A549 (cell line): ENCODE results near the gene OR10AD1. TPM values are rescaled to one million over a fixed set of nuclear protein-coding genes. Genes with fewer than 3 reads are reported as not detected.

ENCODE experiments used
- ATAC-seq, 2 experiments: fragments of 200-7000 bp in 1 of 2; fragments of >200 bp in 1 of 2; cut with Nextera tagmentation in 1 of 2; cut with Tn5 transposase in 1 of 2; 3 replicates each; pipeline versions ENCODE4 v1.8.0 to v1.9.1; 2018 to 2020; ENCODE audit warnings: mild to moderate bottlenecking in 1 of 2, moderate library complexity in 1 of 2
- CTCF ChIA-PET: fragments of 300-600 bp; sonication (Branson Sonifier 250); formaldehyde crosslinking; extraction: SDS; loops from one replicate; lab custom pipeline; 2021; ENCODE audit warnings: antibody characterized with exemption, inconsistent platforms; lab: Yijun Ruan, JAX
- POLR2A ChIA-PET: fragments of 350-600 bp; formaldehyde crosslinking; extraction: SDS; loops from one replicate; lab custom pipeline; 2021; ENCODE audit warnings: antibody characterized with exemption, inconsistent platforms; lab: Yijun Ruan, JAX
- DNase-seq, 2 experiments: peaks; one replicate each; pipeline versions ENCODE4 v3.0.0 to v3.0.0-alpha.2; 2011 to 2016; ENCODE audit warnings: low read depth in 1 of 2, low spot score in 1 of 2
- FAIRE-seq: peaks from 2 replicates; lab custom pipeline; 2011; peaks lifted over from hg19 to GRCh38; lab: Jason Lieb, UNC
- H3K27ac ChIP-seq, 2 experiments: fragments of >200 bp; sonication (Bioruptor Twin); formaldehyde crosslinking; 3 replicates each; pipeline ENCODE4 v1.5.1; 2016 to 2017
- H3K4me1 ChIP-seq: fragments of >200 bp; sonication (Bioruptor Twin); formaldehyde crosslinking; 3 replicates; pipeline ENCODE4 v1.6.1; 2016
- H3K4me2 ChIP-seq: fragments of >200 bp; sonication (Bioruptor Twin); formaldehyde crosslinking; 3 replicates; pipeline ENCODE4 v1.6.1; 2016
- H3K4me3 ChIP-seq: fragments of >200 bp; sonication (Bioruptor Twin); formaldehyde crosslinking; 3 replicates; pipeline ENCODE4 v1.5.1; 2016
- H3K9me3 ChIP-seq: fragments of >200 bp; sonication (Bioruptor Twin); formaldehyde crosslinking; 3 replicates; pipeline ENCODE4 v1.6.1; 2016
- ATOH8 ChIP-seq: fragments of 250-450 bp; sonication (Bioruptor Pico); IDR thresholded peaks from 2 replicates; pipeline ENCODE4 v1.5.0; 2020; ENCODE audit warnings: low read depth, mild to moderate bottlenecking, moderate library complexity
- ESRRA ChIP-seq: fragments of 150-350 bp; IDR thresholded peaks from 2 replicates; pipeline ENCODE4 v1.6.1; 2014; ENCODE audit warnings: mild to moderate bottlenecking, low read length, borderline replicate concordance
- FOSB ChIP-seq: fragments of 250-450 bp; sonication (Bioruptor Pico); IDR thresholded peaks from 2 replicates; pipeline ENCODE4 v1.5.0; 2020; ENCODE audit warnings: mild to moderate bottlenecking, moderate library complexity
- FOSL2 ChIP-seq, 2 experiments: fragments of 450-650 bp in 1 of 2; fragments of >200 bp in 1 of 2; sonication (Bioruptor Twin) in 1 of 2; formaldehyde crosslinking; IDR thresholded peaks; 2 replicates each; pipeline versions ENCODE4 v1.5.0 to v1.6.1; 2016 to 2020; ENCODE audit warnings: mild to moderate bottlenecking in 1 of 2, moderate library complexity in 1 of 2
- HOXA7 ChIP-seq: fragments of 250-450 bp; sonication (Bioruptor Pico); IDR thresholded peaks from 2 replicates; pipeline ENCODE4 v1.5.0; 2020; ENCODE audit warnings: mild to moderate bottlenecking, moderate library complexity
- HOXB5 ChIP-seq: fragments of 250-450 bp; sonication (Bioruptor Pico); IDR thresholded peaks from 2 replicates; pipeline ENCODE4 v1.5.0; 2020; ENCODE audit warnings: mild to moderate bottlenecking, moderate library complexity
- JUN ChIP-seq, 2 experiments: fragments of >200 bp; sonication (Bioruptor Twin); formaldehyde crosslinking; IDR thresholded peaks; 2 replicates in 1 of 2; 3 replicates in 1 of 2; pipeline ENCODE4 v1.6.1; 2016 to 2017
- KDM1A ChIP-seq: fragments of 200-600 bp; sonication (generic); IDR thresholded peaks from 2 replicates; pipeline ENCODE4 v1.6.1; 2016; ENCODE audit warnings: low read depth, mild to moderate bottlenecking
- MAFK ChIP-seq: fragments of 450-650 bp; IDR thresholded peaks from 2 replicates; pipeline ENCODE4 v1.6.1; 2014; ENCODE audit not compliant: partially characterized antibody
- MAZ ChIP-seq: fragments of 150-350 bp; IDR thresholded peaks from 2 replicates; pipeline ENCODE4 v1.6.1; 2014; ENCODE audit warnings: antibody characterized with exemption, low read depth, low read length, borderline replicate concordance
- NPAS2 ChIP-seq: fragments of 250-450 bp; sonication (Bioruptor Pico); IDR thresholded peaks from 2 replicates; pipeline ENCODE4 v1.8.0; 2022; ENCODE audit warnings: mild to moderate bottlenecking, moderate library complexity, borderline replicate concordance
- POLR2A ChIP-seq: IDR thresholded peaks from 2 replicates; pipeline ENCODE4 v1.6.1; 2012; ENCODE audit warnings: mild to moderate bottlenecking, low read length
- POLR2AphosphoS2 ChIP-seq: conservative IDR thresholded peaks from 2 replicates; pipeline ENCODE4 v1.6.1; 2012; ENCODE audit warnings: low read length, improper control_type of control experiment, inconsistent platforms
- RAD21 ChIP-seq, 2 experiments: fragments of >200 bp in 1 of 2; sonication (Bioruptor Twin) in 1 of 2; formaldehyde crosslinking in 1 of 2; IDR thresholded peaks in 1 of 2; conservative IDR thresholded peaks in 1 of 2; 2 replicates in 1 of 2; 3 replicates in 1 of 2; pipeline ENCODE4 v1.6.1; 2012 to 2018; ENCODE audit warnings: inconsistent platforms in 1 of 2
- RARB ChIP-seq: fragments of 250-450 bp; sonication (Bioruptor Pico); IDR thresholded peaks from 2 replicates; pipeline ENCODE4 v1.8.0; 2021; ENCODE audit warnings: mild to moderate bottlenecking, moderate library complexity
- RFX5 ChIP-seq: fragments of 450-650 bp; IDR thresholded peaks from 2 replicates; pipeline ENCODE4 v1.7.1; 2014; ENCODE audit warnings: antibody characterized with exemption, mild to moderate bottlenecking, moderate library complexity
- RNF2 ChIP-seq: fragments of 200-600 bp; sonication (generic); IDR thresholded peaks from 2 replicates; pipeline ENCODE4 v1.6.1; 2016; ENCODE audit warnings: low read depth, mild to moderate bottlenecking, antibody characterized with exemption, moderate library complexity, borderline replicate concordance
- SMC3 ChIP-seq: fragments of >200 bp; sonication (Bioruptor Twin); formaldehyde crosslinking; IDR thresholded peaks from 3 replicates; pipeline ENCODE4 v1.6.1; 2018; ENCODE audit warnings: inconsistent platforms
- TP53 ChIP-seq: fragments of 250-450 bp; sonication (Bioruptor Pico); IDR thresholded peaks from 2 replicates; pipeline ENCODE4 v1.5.0; 2021; ENCODE audit warnings: mild to moderate bottlenecking, moderate library complexity
- USF2 ChIP-seq: fragments of 450-650 bp; IDR thresholded peaks from 2 replicates; pipeline ENCODE4 v1.6.1; 2014; ENCODE audit warnings: antibody characterized with exemption
- ZSCAN20 ChIP-seq: fragments of 250-450 bp; sonication (Bioruptor Pico); IDR thresholded peaks from 2 replicates; pipeline ENCODE4 v1.8.0; 2022; ENCODE audit warnings: mild to moderate bottlenecking, moderate library complexity
- WGBS: methylation state at CpG from one replicate; pipeline ENCODE4 v1.1.6; 2017; ENCODE audit errors: missing lambda C conversion rate; 5-methylcytosine and 5-hydroxymethylcytosine counted together
- polyA plus RNA-seq, 4 experiments: library from polyadenylated mRNA; depleted of rRNA in 3 of 4; stranded (reverse); fragments of >200 nt; fragmentation: RNase III in 1 of 4; extraction: RNeasy Plus Mini Kit Qiagen cat#74134 plus additional on column Dnase treatment in 1 of 4; gene quantifications; 2 replicates in 3 of 4; 3 replicates in 1 of 4; pipeline ENCODE4 v1.2.3, GENCODE V29; 2011 to 2017
- TF ChIP-seq, protein P1 (sequence below): fragments of 150-350 bp; IDR thresholded peaks from 2 replicates; pipeline ENCODE4 v1.6.1; 2014; ENCODE audit warnings: low read depth, mild to moderate bottlenecking, low read length
- TF ChIP-seq, protein P2 (sequence below): IDR thresholded peaks from 2 replicates; pipeline ENCODE4 v1.6.1; 2012
- TF ChIP-seq, protein P3 (sequence below): IDR thresholded peaks from 2 replicates; pipeline ENCODE4 v1.6.1; 2012; ENCODE audit warnings: low read depth, borderline replicate concordance

The OR10AD1 gene
- polyA plus RNA-seq, 2 of the 4 experiments (the other 2 are of a cell fraction), result not detected

DNA sequence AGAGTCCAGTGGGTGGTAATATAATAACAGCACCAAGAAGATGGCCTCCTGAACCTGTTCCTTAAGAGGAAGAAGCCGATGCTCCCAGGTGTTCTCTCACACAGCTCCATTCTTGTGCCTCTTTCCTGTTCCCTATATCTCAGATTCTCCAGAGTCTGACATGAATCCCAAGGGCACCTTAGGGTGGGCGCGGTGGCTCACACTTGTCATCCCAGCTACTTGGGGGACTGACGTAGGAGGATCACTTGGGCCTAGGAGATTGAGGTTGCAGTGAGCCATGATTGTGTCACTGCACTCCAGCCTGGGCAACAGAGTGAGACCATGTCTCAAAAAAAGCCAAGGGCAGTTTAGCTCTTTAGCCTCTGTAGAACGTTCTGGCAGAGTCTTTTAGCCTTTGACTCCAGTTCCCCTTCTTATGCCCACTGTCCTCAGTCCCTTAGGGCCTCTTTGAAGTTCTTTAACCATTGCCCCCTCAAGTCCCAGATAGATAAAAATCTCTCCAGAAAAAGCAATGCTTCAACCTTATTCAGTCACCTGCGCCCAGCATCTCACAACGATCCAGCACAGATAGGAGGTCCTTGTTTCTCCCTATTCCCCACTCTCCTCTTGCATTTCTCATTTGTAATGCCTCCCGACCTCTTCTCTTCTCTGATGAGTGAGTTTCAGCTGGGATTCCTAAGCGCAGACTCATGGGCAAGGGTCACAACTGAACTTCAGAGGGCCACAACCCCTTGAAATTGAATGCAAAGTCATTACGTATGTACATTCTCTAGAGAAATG is 15.0 kb downstream of the OR10AD1 start:
- no peak overlapping the region for H3K4me3 ChIP-seq
- CTCF ChIA-PET, result interaction anchor here (0.5 to 5.7 kb wide), 8 partner anchors 9 to 430 kb away, joined by 3 to 63 read pairs (median 4); partner anchors contain the start of gene ASB8
- H3K27ac ChIP-seq, result no peak overlapping the region
- H3K4me2 ChIP-seq, result no peak overlapping the region
- POLR2A ChIA-PET, result interaction anchor here (0.5 kb wide), 1 partner anchor 18 kb away, joined by 4 read pairs; no protein-coding TSS in a partner anchor
- DNase-seq (no peak), ATAC-seq (no peak), FAIRE-seq (peak; percentile 13)
- H3K4me1 ChIP-seq, result peaks cover 4% of the 10 kb centered on the region; the same call in 1 of the 3 replicates
- H3K9me3 ChIP-seq, result no peaks in the 10 kb centered on the region
- no peak for TF ChIP-seq ATOH8
- TF ChIP-seq, protein P1, sequence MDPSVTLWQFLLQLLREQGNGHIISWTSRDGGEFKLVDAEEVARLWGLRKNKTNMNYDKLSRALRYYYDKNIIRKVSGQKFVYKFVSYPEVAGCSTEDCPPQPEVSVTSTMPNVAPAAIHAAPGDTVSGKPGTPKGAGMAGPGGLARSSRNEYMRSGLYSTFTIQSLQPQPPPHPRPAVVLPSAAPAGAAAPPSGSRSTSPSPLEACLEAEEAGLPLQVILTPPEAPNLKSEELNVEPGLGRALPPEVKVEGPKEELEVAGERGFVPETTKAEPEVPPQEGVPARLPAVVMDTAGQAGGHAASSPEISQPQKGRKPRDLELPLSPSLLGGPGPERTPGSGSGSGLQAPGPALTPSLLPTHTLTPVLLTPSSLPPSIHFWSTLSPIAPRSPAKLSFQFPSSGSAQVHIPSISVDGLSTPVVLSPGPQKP, result no peak
- TF ChIP-seq ZSCAN20 (CRISPR knock-in tag), result no peak
- TF ChIP-seq HOXB5, result no peak
- TF ChIP-seq ESRRA, result no peak
- TF ChIP-seq MAFK, result no peak
- no peak for TF ChIP-seq RAD21 (conservative IDR thresholded peaks at IDR 0.05 in 1 of 2, IDR thresholded peaks at IDR 0.05 in 1 of 2)
- TF ChIP-seq SMC3, result no peak
- TF ChIP-seq FOSB (CRISPR knock-in tag), result no peak
- TF ChIP-seq NPAS2 (CRISPR knock-in tag), result no peak
- TF ChIP-seq TP53, result no peak
- no peak for TF ChIP-seq POLR2A
- WGBS, result 64% methylated on average over 10 of the region's 10 CpGs

DNA sequence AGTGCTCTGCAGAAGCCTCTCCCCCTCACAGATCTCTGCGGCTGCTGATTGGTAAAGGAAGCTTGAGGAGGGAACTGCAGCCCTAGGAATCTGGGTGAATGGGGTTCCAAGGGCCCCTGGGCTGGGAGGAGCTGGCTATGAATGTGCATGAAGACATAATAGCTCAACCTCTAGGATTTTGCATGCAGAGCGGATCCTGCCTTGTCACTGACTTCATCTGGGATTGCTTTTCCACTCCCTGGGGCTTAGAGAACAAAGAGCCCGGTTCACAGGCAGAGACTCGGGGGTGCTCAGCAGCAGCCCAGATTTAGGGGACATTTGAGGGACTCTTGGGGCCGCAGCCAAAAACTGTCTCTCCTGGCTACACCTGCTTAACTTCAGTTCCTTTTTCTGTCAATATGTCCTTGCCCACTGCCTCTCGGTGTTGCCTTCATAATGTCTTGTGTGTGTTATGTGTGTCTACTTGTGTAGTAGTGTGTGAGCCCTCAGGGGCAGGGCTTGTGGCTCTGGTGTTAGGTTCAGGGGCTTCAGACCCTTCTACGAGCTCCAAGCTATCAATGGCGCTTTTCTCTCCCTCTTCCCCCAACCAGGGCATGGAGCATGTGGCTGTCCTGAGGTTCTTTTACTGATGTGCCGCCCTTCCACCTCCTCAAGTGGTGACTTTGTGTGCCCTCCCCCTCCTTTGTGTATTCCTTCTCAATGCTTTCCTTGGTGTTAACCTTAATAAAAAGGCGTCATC is 17.7 kb downstream of the OR10AD1 start:
- Histone ChIP-seq H3K4me3 (no peak overlapping the region), H3K4me2 (no peak overlapping the region), H3K9me3 (no peaks in the 10 kb centered on the region), H3K4me1 (peaks cover 7% of the 10 kb centered on the region; the same call in 2 of the 3 replicates), H3K27ac (no peak overlapping the region)
- DNase-seq (no peak), FAIRE-seq (no peak), ATAC-seq (no peak)
- TF ChIP-seq MAFK (no peak), HOXA7 (no peak), POLR2AphosphoS2 (no peak), JUN (IDR thresholded peaks at IDR 0.05) (no peak), ZSCAN20 (CRISPR knock-in tag) (no peak), KDM1A (no peak), RARB (CRISPR knock-in tag) (no peak), RFX5 (no peak), USF2 (no peak), RNF2 (no peak), MAZ (no peak), FOSL2 (IDR thresholded peaks at IDR 0.05) (no peak), FOSL2 (CRISPR knock-in tag; IDR thresholded peaks at IDR 0.05) (no peak)
- TF ChIP-seq, protein P2, sequence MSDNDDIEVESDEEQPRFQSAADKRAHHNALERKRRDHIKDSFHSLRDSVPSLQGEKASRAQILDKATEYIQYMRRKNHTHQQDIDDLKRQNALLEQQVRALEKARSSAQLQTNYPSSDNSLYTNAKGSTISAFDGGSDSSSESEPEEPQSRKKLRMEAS, result no peak
- TF ChIP-seq, protein P3, sequence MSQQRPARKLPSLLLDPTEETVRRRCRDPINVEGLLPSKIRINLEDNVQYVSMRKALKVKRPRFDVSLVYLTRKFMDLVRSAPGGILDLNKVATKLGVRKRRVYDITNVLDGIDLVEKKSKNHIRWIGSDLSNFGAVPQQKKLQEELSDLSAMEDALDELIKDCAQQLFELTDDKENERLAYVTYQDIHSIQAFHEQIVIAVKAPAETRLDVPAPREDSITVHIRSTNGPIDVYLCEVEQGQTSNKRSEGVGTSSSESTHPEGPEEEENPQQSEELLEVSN, result no peak
- POLR2A ChIA-PET, result no interaction called here
- CTCF ChIA-PET, result interaction anchor here (1.1 to 5.7 kb wide), 5 partner anchors 9 to 433 kb away, joined by 3 to 63 read pairs (median 5); partner anchors contain the start of gene ASB8
- 73% methylated on average over 10 of the region's 10 CpGs for WGBS
